ENCODE results near the gene PPM1F. TPM values are rescaled to one million over a fixed set of nuclear protein-coding genes. Genes with fewer than 3 reads are reported as not detected.

The PPM1F gene
- total and polyA plus RNA-seq, 4 donors = 1.8 to 15.5 (median 8.9) TPM

GRCh38 chr22:21964918-21965484 lies 12.4 kb upstream of the PPM1F start:
- Histone ChIP-seq H3K36me3 (ENCODE audit: control insufficient read depth in 4 of 4, insufficient read depth in 3 of 4, low read depth in 1 of 4, low read length in 3 of 4) (peaks cover 15 to 78% (median 60%) of the 10 kb centered on the region in 4 donors), H3K4me1 (ENCODE audit: control insufficient read depth in 4 of 4, insufficient read depth in 4 of 4, low read length in 3 of 4) (peaks cover 0 to 4% (median 0%) of the 10 kb centered on the region in 4 donors), H3K9ac (ENCODE audit: low read depth in 1 of 2, low read length in 2 of 2) (no peak overlapping the region), H3K27ac (ENCODE audit: low read depth in 1 of 2, low read length in 2 of 2) (no peak overlapping the region), H3K27me3 (ENCODE audit: control insufficient read depth in 4 of 4, insufficient read depth in 4 of 4, low read length in 3 of 4) (no peaks in the 10 kb centered on the region), H3K4me3 (ENCODE audit: low read depth in 1 of 3, low read length in 3 of 3) (no peak overlapping the region), H3K9me3 (ENCODE audit: control insufficient read depth in 4 of 4, low read length in 3 of 4) (no peaks in the 10 kb centered on the region)
- WGBS = 97% methylated on average over 6 of the region's 6 CpGs
- TF ChIP-seq FOXA1 (IDR thresholded peaks at IDR 0.05) (no peak), JUND (IDR thresholded peaks at IDR 0.05) (no peak), CTCF (IDR thresholded peaks at IDR 0.05; ENCODE audit: low read depth, low read length, missing input control) (no peak), SP1 (IDR thresholded peaks at IDR 0.05) (no peak), NR2F2 (IDR thresholded peaks at IDR 0.05) (no peak), TAF1 (conservative IDR thresholded peaks at IDR 0.05) (no peak), ATF3 (IDR thresholded peaks at IDR 0.05) (no peak), EGR1 (IDR thresholded peaks at IDR 0.05; ENCODE audit: low read depth in 2 of 2) (no peak)
- TF ChIP-seq, protein P1, sequence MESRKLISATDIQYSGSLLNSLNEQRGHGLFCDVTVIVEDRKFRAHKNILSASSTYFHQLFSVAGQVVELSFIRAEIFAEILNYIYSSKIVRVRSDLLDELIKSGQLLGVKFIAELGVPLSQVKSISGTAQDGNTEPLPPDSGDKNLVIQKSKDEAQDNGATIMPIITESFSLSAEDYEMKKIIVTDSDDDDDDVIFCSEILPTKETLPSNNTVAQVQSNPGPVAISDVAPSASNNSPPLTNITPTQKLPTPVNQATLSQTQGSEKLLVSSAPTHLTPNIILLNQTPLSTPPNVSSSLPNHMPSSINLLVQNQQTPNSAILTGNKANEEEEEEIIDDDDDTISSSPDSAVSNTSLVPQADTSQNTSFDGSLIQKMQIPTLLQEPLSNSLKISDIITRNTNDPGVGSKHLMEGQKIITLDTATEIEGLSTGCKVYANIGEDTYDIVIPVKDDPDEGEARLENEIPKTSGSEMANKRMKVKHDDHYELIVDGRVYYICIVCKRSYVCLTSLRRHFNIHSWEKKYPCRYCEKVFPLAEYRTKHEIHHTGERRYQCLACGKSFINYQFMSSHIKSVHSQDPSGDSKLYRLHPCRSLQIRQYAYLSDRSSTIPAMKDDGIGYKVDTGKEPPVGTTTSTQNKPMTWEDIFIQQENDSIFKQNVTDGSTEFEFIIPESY (IDR thresholded peaks at IDR 0.05) = no peak
- DNase-seq (ENCODE audit: low spot score) = no peak

- no peak overlapping the region for H3K9ac ChIP-seq (ENCODE audit: low read depth in 1 of 2, low read length in 2 of 2)
- WGBS = 98% methylated on average over 15 of the region's 15 CpGs
- TF ChIP-seq NR2F2 (IDR thresholded peaks at IDR 0.05) = no peak
- H3K36me3 ChIP-seq (ENCODE audit: control insufficient read depth in 4 of 4, insufficient read depth in 3 of 4, low read depth in 1 of 4, low read length in 3 of 4) = peaks cover 15 to 83% (median 64%) of the 10 kb centered on the region in 4 donors
- peaks cover 0 to 4% (median 0%) of the 10 kb centered on the region in 4 donors for H3K4me1 ChIP-seq (ENCODE audit: control insufficient read depth in 4 of 4, insufficient read depth in 4 of 4, low read length in 3 of 4)
- H3K27ac ChIP-seq (ENCODE audit: low read depth in 1 of 2, low read length in 2 of 2) = no peak overlapping the region
- H3K27me3 ChIP-seq (ENCODE audit: control insufficient read depth in 4 of 4, insufficient read depth in 4 of 4, low read length in 3 of 4) = no peaks in the 10 kb centered on the region
- no peak for DNase-seq (ENCODE audit: low spot score)
- no peaks in the 10 kb centered on the region for H3K9me3 ChIP-seq (ENCODE audit: control insufficient read depth in 4 of 4, low read length in 3 of 4)
- no peak overlapping the region for H3K4me3 ChIP-seq (ENCODE audit: low read depth in 1 of 3, low read length in 3 of 3)
These were observed 11.6 kb upstream of the PPM1F start for GRCh38 chr22:21964234-21964633.

GRCh38 chr22:21963790-21964211 lies 11.2 kb upstream of the PPM1F start:
- H3K27ac ChIP-seq (ENCODE audit: low read depth in 1 of 2, low read length in 2 of 2) = no peak overlapping the region
- no peak overlapping the region for H3K9ac ChIP-seq (ENCODE audit: low read depth in 1 of 2, low read length in 2 of 2)
- peaks cover 0 to 4% (median 0%) of the 10 kb centered on the region in 4 donors for H3K4me1 ChIP-seq (ENCODE audit: control insufficient read depth in 4 of 4, insufficient read depth in 4 of 4, low read length in 3 of 4)
- peaks cover 17 to 85% (median 67%) of the 10 kb centered on the region in 4 donors for H3K36me3 ChIP-seq (ENCODE audit: control insufficient read depth in 4 of 4, insufficient read depth in 3 of 4, low read depth in 1 of 4, low read length in 3 of 4)
- DNase-seq (ENCODE audit: low spot score) = no peak
- no peak overlapping the region for H3K4me3 ChIP-seq (ENCODE audit: low read depth in 1 of 3, low read length in 3 of 3)
- H3K9me3 ChIP-seq (ENCODE audit: control insufficient read depth in 4 of 4, low read length in 3 of 4) = no peaks in the 10 kb centered on the region
- H3K27me3 ChIP-seq (ENCODE audit: control insufficient read depth in 4 of 4, insufficient read depth in 4 of 4, low read length in 3 of 4) = no peaks in the 10 kb centered on the region
- WGBS = 96% methylated on average over 19 of the region's 19 CpGs
- TF ChIP-seq, protein P1 (IDR thresholded peaks at IDR 0.05) = no peak
- TF ChIP-seq SP1 (IDR thresholded peaks at IDR 0.05) (no peak), HNF4G (IDR thresholded peaks at IDR 0.05) (no peak), CTCF (IDR thresholded peaks at IDR 0.05; ENCODE audit: low read depth, low read length, missing input control) (no peak), TAF1 (conservative IDR thresholded peaks at IDR 0.05) (no peak), FOXA2 (IDR thresholded peaks at IDR 0.05) (no peak), RAD21 (IDR thresholded peaks at IDR 0.05) (no peak), JUND (IDR thresholded peaks at IDR 0.05) (no peak)
- TF ChIP-seq, protein P2, sequence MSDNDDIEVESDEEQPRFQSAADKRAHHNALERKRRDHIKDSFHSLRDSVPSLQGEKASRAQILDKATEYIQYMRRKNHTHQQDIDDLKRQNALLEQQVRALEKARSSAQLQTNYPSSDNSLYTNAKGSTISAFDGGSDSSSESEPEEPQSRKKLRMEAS (IDR thresholded peaks at IDR 0.05) = no peak
- TF ChIP-seq, protein P3, sequence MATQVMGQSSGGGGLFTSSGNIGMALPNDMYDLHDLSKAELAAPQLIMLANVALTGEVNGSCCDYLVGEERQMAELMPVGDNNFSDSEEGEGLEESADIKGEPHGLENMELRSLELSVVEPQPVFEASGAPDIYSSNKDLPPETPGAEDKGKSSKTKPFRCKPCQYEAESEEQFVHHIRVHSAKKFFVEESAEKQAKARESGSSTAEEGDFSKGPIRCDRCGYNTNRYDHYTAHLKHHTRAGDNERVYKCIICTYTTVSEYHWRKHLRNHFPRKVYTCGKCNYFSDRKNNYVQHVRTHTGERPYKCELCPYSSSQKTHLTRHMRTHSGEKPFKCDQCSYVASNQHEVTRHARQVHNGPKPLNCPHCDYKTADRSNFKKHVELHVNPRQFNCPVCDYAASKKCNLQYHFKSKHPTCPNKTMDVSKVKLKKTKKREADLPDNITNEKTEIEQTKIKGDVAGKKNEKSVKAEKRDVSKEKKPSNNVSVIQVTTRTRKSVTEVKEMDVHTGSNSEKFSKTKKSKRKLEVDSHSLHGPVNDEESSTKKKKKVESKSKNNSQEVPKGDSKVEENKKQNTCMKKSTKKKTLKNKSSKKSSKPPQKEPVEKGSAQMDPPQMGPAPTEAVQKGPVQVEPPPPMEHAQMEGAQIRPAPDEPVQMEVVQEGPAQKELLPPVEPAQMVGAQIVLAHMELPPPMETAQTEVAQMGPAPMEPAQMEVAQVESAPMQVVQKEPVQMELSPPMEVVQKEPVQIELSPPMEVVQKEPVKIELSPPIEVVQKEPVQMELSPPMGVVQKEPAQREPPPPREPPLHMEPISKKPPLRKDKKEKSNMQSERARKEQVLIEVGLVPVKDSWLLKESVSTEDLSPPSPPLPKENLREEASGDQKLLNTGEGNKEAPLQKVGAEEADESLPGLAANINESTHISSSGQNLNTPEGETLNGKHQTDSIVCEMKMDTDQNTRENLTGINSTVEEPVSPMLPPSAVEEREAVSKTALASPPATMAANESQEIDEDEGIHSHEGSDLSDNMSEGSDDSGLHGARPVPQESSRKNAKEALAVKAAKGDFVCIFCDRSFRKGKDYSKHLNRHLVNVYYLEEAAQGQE (IDR thresholded peaks at IDR 0.05) = no peak

All from liver (tissue), 9 donors.